Measurements from ENCODE around the gene SH3GL3.
A peak's percentile ranks its signal among the peaks of the same experiment; 100 is the strongest.

SH3GL3 gene, protein sequence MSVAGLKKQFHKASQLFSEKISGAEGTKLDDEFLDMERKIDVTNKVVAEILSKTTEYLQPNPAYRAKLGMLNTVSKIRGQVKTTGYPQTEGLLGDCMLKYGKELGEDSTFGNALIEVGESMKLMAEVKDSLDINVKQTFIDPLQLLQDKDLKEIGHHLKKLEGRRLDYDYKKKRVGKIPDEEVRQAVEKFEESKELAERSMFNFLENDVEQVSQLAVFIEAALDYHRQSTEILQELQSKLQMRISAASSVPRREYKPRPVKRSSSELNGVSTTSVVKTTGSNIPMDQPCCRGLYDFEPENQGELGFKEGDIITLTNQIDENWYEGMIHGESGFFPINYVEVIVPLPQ

DNA sequence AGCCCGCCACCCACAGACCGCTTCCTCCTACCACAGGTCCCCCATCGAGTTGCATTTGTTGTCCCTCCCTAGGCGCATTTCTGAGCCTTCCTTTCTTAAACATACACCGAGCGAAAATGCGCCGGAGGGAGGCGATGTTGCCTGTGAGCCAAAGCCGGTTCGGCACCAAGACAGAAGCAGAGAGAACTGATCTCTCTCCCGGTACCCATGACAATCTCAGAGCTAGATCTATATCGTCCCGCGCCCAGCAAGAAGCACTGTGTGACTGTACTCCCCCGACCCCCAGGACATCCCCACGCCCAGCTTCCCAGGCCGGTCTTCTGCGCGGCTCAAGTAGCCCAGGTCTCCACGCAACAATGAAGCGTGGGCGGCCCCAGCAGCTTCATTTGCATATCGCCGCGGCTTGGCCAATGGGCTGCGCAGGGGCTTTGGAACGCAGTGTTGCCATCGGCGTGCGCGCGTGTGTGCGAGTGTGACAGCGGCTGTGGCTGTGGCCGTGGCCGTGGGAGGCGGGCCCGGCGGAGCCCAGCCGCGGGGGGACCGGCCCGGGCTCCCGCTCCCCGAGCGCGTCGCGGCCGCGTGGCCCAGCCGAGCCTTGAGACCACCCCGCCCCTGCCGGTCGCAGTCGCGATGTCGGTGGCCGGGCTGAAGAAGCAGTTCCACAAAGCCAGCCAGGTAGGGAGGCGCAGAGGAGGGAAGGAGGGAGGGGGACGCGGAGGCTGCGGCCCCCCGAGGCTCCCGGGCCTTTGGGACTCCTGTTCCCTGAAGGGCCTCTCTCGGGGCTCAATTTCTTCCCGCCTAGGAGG is at the start of gene SH3GL3:
SH3GL3 (plus strand) TSS at position 438 of the 806 bp plus-strand sequence; CDS start at position 631, 193 bp downstream.
- TF ChIP-seq, protein P1, sequence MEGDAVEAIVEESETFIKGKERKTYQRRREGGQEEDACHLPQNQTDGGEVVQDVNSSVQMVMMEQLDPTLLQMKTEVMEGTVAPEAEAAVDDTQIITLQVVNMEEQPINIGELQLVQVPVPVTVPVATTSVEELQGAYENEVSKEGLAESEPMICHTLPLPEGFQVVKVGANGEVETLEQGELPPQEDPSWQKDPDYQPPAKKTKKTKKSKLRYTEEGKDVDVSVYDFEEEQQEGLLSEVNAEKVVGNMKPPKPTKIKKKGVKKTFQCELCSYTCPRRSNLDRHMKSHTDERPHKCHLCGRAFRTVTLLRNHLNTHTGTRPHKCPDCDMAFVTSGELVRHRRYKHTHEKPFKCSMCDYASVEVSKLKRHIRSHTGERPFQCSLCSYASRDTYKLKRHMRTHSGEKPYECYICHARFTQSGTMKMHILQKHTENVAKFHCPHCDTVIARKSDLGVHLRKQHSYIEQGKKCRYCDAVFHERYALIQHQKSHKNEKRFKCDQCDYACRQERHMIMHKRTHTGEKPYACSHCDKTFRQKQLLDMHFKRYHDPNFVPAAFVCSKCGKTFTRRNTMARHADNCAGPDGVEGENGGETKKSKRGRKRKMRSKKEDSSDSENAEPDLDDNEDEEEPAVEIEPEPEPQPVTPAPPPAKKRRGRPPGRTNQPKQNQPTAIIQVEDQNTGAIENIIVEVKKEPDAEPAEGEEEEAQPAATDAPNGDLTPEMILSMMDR (IDR thresholded peaks at IDR 0.05; ENCODE audit: borderline replicate concordance, insufficient read depth, low read depth, low read length): no peak

GRCh38 chr15:83398626-83399025 is 48.5 kb upstream of the SH3GL3 start:
- no peak overlapping the region for H3K4me3 ChIP-seq (ENCODE audit: low read depth, low read length)
- TF ChIP-seq, protein P1 (IDR thresholded peaks at IDR 0.05; ENCODE audit: borderline replicate concordance, insufficient read depth, low read depth, low read length): no peak

More for the DNA sequence above, at the start of gene SH3GL3:
- H3K4me3 ChIP-seq (ENCODE audit: low read depth, low read length): peak within 1 kb of the TSS; percentile 10

- no peak overlapping the region for H3K4me3 ChIP-seq (ENCODE audit: low read depth, low read length)
- TF ChIP-seq, protein P1 (IDR thresholded peaks at IDR 0.05; ENCODE audit: borderline replicate concordance, insufficient read depth, low read depth, low read length): no peak
Observed at GRCh38 chr15:83404121-83404520, 43.0 kb upstream of the SH3GL3 start.

- H3K4me3 ChIP-seq (ENCODE audit: low read depth, low read length): no peak overlapping the region
- TF ChIP-seq, protein P1 (IDR thresholded peaks at IDR 0.05; ENCODE audit: borderline replicate concordance, insufficient read depth, low read depth, low read length): no peak
Observed at GRCh38 chr15:83410532-83410931, 36.6 kb upstream of the SH3GL3 start.

- TF ChIP-seq, protein P1 (IDR thresholded peaks at IDR 0.05; ENCODE audit: borderline replicate concordance, insufficient read depth, low read depth, low read length): no peak
- no peak overlapping the region for H3K4me3 ChIP-seq (ENCODE audit: low read depth, low read length)
Observed at GRCh38 chr15:83413054-83413719, 34.0 kb upstream of the SH3GL3 start.

- TF ChIP-seq, protein P1 (IDR thresholded peaks at IDR 0.05; ENCODE audit: borderline replicate concordance, insufficient read depth, low read depth, low read length): no peak
- no peak overlapping the region for H3K4me3 ChIP-seq (ENCODE audit: low read depth, low read length)
Observed at GRCh38 chr15:83422081-83422480, 25.1 kb upstream of the SH3GL3 start.

Data from GM12875 (cell line).